GM19035 (cell line): ENCODE data around the gene CRY2.
"Not testable (repeated sequence)": the region's sequence is repeated elsewhere in the genome, so short reads cannot be mapped to it uniquely, and the experiment has no call there.

Source experiments
- ATAC-seq: cut with Tn5 transposase; IDR thresholded peaks from one replicate; pipeline ENCODE4 v1.9.1; 2021; ENCODE audit not compliant: unreplicated experiment

CRY2 gene

GRCh38 chr11:45897556-45897955 is 50.3 kb downstream of the CRY2 start:
- no peak for ATAC-seq

- ATAC-seq: no peak
Measured at GRCh38 chr11:45899086-45899447, 51.8 kb downstream of the CRY2 start.

DNA sequence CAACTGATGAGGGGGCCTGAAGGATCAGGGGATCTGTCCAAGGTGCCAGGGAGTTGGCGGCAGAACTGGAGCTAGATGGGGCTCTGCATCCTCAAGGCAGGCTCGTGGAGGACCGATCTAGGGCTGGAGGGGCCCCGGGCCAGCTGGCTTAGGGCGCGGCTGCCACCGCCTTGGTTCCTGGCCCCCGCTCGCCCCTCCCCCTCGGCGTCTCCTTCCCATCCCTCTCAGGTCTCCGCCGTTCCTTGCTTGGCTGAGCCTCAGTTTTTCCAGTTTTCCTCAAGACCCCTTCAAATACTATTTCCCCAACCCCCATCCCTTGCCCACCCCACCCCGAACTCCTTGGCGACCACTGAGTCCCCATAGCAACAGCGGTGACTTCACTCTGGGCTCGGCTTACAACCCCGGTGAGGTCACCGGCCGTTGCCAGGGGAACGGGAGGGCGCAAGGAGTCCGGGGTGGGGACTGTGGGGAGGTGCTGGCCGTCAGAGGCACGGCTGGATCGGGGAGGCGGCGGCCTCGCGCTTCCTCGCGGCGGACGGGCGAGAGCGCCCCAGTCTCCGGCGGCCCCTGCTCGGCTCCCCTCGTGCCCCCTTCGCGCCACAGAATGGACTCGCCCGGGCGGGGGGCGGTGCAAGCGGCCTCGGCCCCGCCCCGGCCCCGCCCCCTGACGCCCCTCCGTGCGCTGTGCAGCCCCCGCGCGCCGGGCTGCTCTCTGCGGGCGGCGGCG is 52.3 kb downstream of the CRY2 start:
- peak; percentile 70 for ATAC-seq

DNA sequence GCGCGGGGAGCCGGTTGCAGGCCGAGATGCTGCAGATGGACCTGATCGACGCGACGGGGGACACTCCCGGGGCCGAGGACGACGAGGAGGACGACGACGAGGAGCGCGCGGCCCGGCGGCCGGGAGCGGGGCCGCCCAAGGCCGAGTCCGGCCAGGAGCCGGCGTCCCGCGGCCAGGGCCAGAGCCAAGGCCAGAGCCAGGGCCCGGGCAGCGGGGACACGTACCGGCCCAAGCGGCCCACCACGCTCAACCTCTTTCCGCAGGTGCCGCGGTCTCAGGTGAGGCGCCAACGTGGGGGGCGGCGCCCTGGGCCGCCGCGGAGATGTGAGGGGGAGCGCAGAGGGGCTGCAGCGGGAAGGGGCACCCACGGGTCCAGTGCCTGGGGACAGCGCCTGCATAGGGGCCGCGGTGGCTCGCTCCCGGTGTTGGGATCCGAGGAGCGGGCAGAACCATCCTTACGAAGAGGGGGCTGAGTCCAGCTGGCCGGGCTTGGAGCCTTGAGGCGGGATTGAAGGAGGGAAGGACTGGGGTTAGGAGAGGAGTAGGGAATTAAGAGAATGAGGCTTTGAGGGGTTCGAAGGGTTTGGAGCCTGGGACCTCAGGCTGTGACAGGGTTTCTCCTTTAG is 53.0 kb downstream of the CRY2 start:
- ATAC-seq: peak; percentile 18

- no peak for ATAC-seq
Measured at GRCh38 chr11:45900916-45901617, 53.8 kb downstream of the CRY2 start.

DNA sequence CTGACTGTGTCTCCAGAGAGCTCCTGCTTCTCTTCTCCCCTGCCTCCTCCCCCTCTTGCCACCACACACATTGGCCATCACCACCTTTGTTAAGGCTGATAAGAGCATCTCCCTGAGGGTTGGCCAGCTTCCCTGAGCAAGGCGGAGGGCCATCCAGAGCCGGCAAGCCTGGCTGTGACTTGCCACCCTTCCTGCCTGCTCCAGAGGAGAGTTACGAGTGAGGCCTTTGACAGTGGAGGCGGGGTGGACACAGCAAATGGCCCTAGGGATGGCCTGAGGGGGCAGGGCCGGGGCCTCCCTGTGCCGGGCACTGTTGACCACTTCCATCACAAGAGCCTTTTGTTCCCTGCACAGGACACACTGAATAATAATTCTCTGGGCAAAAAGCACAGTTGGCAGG is 54.4 kb downstream of the CRY2 start:
- no peak for ATAC-seq

DNA sequence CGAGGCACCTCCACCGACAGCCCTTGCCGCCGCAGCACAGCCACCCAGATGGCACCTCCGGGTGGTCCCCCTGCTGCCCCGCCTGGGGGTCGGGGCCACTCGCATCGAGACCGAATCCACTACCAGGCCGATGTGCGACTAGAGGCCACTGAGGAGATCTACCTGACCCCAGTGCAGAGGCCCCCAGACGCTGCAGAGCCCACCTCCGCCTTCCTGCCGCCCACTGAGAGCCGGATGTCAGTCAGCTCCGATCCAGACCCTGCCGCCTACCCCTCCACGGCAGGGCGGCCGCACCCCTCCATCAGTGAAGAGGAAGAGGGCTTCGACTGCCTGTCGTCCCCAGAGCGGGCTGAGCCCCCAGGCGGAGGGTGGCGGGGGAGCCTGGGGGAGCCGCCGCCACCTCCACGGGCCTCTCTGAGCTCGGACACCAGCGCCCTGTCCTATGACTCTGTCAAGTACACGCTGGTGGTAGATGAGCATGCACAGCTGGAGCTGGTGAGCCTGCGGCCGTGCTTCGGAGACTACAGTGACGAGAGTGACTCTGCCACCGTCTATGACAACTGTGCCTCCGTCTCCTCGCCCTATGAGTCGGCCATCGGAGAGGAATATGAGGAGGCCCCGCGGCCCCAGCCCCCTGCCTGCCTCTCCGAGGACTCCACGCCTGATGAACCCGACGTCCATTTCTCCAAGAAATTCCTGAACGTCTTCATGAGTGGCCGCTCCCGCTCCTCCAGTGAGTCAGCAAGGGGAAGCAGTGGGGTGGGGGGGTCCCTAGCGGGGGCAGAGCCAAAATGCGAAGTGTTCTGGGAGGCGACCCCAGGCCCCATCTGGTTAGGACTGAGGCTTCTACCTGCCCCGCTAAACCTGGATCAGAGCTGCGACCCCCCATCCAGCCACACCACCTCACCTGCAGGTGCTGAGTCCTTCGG is 55.4 kb downstream of the CRY2 start:
- no peak for ATAC-seq

- no peak for ATAC-seq
Measured at GRCh38 chr11:45904309-45904915, 57.1 kb downstream of the CRY2 start.

- no peak for ATAC-seq
Measured at GRCh38 chr11:45905095-45905494, 57.8 kb downstream of the CRY2 start.

GRCh38 chr11:45905576-45905975 is 58.3 kb downstream of the CRY2 start:
- ATAC-seq: not testable (repeated sequence)

DNA sequence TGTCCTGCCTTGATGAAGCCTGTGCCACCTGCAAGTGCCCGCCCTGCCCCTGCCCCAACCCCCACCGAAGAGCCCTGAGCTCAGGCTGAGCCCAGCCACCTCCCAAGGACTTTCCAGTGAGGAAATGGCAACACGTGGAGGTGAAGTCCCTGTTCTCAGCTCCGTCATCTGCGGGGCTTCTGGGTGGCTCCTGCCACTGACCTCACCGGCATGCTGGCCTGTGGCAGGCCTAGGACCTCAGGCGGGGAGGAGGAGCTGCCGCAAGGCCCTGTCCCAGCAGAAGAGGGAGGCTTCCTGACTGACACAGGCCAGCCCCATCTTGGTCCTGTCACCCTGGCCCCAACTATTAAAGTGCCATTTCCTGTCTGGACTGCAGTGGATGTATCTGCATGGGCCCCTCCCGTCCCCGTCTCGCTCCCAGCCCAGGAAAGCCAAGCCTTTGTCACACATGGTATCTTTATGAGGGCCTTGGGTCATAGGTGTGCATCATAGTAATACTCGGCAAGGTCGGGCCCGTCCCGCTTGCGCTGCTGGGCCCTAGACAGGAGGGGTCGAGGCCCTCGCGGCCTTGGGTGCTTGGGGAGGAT is 58.9 kb downstream of the CRY2 start:
- no peak for ATAC-seq

- no peak for ATAC-seq
Measured at GRCh38 chr11:45906965-45907611, 59.8 kb downstream of the CRY2 start, which contains the start of gene FREY1. Gene FREY1, minus strand, starts transcription at chr11:45907271. Its CDS starts 26 bp downstream, at chr11:45907245.

DNA sequence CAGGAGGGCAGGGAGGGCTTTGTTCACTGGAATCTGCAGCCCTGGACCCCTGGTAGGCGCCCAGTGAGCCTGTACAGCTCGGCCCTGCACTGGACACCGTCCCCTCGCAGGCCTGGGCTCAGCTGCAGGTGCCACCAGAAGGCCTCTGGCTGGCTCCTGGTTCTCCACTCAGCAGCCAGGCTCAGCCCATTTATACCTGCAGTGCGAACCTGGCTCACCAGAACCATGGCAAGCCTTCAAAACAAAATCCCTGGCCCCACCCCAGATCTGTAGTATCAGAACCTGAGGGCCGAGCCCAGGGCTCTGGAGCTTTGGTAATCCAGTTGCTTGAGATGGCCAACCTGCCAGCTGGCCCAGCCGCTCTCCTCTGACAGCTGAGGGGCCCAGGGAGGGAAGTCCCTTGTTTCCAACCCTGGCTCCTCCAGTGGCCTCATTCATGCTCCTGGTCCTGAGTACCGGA is 60.7 kb downstream of the CRY2 start:
- ATAC-seq: no peak

- no peak for ATAC-seq
Measured at GRCh38 chr11:45909594-45910475, 62.6 kb downstream of the CRY2 start.

GRCh38 chr11:45910623-45911022 is 63.3 kb downstream of the CRY2 start:
- no peak for ATAC-seq

- ATAC-seq: no peak
Measured at GRCh38 chr11:45913514-45913913, 66.2 kb downstream of the CRY2 start.

DNA sequence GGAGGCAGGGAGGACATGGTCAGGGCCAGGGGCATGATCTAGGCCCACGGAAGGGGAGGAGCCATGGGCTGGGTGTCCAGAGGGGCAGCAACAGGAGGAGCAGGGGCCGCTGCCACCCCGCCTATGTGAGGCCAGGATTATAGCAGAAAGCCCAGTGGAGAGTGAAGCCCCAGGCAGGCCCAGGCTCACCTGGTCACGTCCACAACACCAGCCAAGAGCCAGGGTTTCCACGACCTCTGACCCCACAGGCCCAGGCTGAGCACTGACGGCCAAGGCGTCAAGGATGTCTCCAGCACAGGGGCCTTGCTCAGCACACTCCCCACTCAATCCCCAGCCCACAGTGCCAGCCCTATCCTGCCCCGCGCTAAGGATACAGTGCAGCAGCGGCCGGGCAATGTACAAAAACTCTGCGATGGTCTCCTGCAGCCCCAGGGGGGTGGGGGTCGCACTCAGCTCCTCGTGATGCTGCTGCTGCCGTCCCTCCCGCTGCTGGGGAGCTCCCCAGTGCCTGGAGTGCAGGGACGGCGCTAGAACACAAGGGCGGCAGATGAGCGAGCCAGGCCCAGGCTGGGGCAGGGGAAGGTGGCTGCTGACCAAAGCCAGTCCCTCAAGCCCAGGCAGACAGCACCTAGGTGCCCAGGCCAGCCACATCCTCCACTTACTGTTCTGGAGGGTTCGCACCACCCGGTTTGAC is 66.8 kb downstream of the CRY2 start:
- no peak for ATAC-seq

GRCh38 chr11:45915446-45915845 is 68.2 kb downstream of the CRY2 start:
- ATAC-seq: no peak
